HCT116 (cell line): ENCODE data around the gene TRPV4. TPM values are rescaled to one million over a fixed set of nuclear protein-coding genes. Genes with fewer than 3 reads are reported as not detected.

ENCODE experiments used
- ATAC-seq: fragments of 200-7000 bp; cut with Tn5 transposase; 2 replicates; pipeline ENCODE4 v1.9.1; 2020; ENCODE audit warnings: mild to moderate bottlenecking, moderate library complexity
- BruUV-seq: library from RNA; stranded (reverse); fragments of 400-500 nt; replicated peaks from 2 replicates; lab custom pipeline; 2021; lab: Mats Ljungman, UMichigan
- CTCF ChIA-PET: fragments of 300-600 bp; sonication (Branson Sonifier 250); formaldehyde crosslinking; loops from one replicate; lab custom pipeline; 2021; ENCODE audit warnings: antibody characterized with exemption; lab: Charles Lee
- POLR2A ChIA-PET: fragments of 300-600, 350-600 bp; sonication (Branson Sonifier 250); formaldehyde crosslinking; loops from one replicate; lab custom pipeline; 2021; ENCODE audit warnings: antibody characterized with exemption; lab: Charles Lee
- RAD21 ChIA-PET, 2 experiments: fragments of 300-600 bp; sonication (Branson Sonifier 250); formaldehyde crosslinking; loops; one replicate each; lab custom pipeline; 2023; ENCODE audit warnings: low total read pairs in 2 of 2; ENCODE audit not compliant: uncharacterized antibody in 2 of 2, unreplicated experiment in 2 of 2, low non-redundant PET in 1 of 2; lab: Charles Lee
- DNase-seq: peaks from one replicate; pipeline ENCODE4 v3.0.0-alpha.2; 2010; ENCODE audit warnings: low read depth, low spot score
- H2AFZ ChIP-seq: fragments of 200-600 bp; shearing (Covaris generic), sonication (generic); 2 replicates; pipeline ENCODE4 v1.6.1; 2017; ENCODE audit warnings: low read depth, mixed run types, mixed read lengths, antibody characterized with exemption, low read length; ENCODE audit not compliant: poor library complexity, severe bottlenecking
- H3K27ac ChIP-seq: 2 replicates; pipeline ENCODE4 v1.5.1; 2012; ENCODE audit warnings: low read depth, low read length
- H3K27me3 ChIP-seq: fragments of 200-600 bp; sonication (generic); 2 replicates; pipeline ENCODE4 v1.6.1; 2016; ENCODE audit warnings: mixed run types, low read length, mixed read lengths; ENCODE audit not compliant: insufficient read depth
- H3K36me3 ChIP-seq, 2 experiments: fragments of 200-500 bp in 1 of 2; fragments of 200-600 bp in 1 of 2; sonication (Bioruptor generic) in 1 of 2; sonication (generic) in 1 of 2; 2 replicates each; pipeline versions ENCODE4 v1.5.1 to v1.6.1; 2014 to 2016; ENCODE audit warnings: low read length in 2 of 2, inconsistent platforms in 1 of 2, mixed read lengths in 1 of 2, mixed run types in 1 of 2; ENCODE audit not compliant: insufficient read depth in 2 of 2, control insufficient read depth in 1 of 2
- H3K4me1 ChIP-seq, 2 experiments: fragments of 200-600 bp in 1 of 2; sonication (generic) in 1 of 2; 2 replicates each; pipeline versions ENCODE4 v1.5.1 to v1.6.1; 2012 to 2017; ENCODE audit warnings: low read length in 2 of 2, inconsistent platforms in 1 of 2, mild to moderate bottlenecking in 1 of 2, mixed read lengths in 1 of 2, mixed run types in 1 of 2, moderate library complexity in 1 of 2; ENCODE audit not compliant: insufficient read depth in 2 of 2, control insufficient read depth in 1 of 2
- H3K4me2 ChIP-seq: fragments of 200-600 bp; sonication (generic); 2 replicates; pipeline ENCODE4 v1.6.1; 2017; ENCODE audit warnings: mixed run types, low read length, mixed read lengths
- H3K4me3 ChIP-seq, 2 experiments: fragments of 200-600 bp in 1 of 2; sonication (generic) in 1 of 2; replicated peaks in 1 of 2; 2 replicates each; pipeline ENCODE4 v1.5.1; 2011 to 2016; ENCODE audit warnings: low read length in 2 of 2, control low read depth in 1 of 2, low read depth in 1 of 2, mild to moderate bottlenecking in 1 of 2, mixed read lengths in 1 of 2, mixed run types in 1 of 2
- H3K79me2 ChIP-seq: fragments of 200-600 bp; sonication (generic); 2 replicates; pipeline ENCODE4 v1.6.1; 2017; ENCODE audit warnings: mild to moderate bottlenecking, mixed run types, low read length, moderate library complexity, mixed read lengths; ENCODE audit not compliant: insufficient read depth
- H3K9ac ChIP-seq: fragments of 200-600 bp; sonication (generic); 2 replicates; pipeline ENCODE4 v1.6.1; 2016; ENCODE audit warnings: low read length, mixed read lengths
- H3K9me2 ChIP-seq: fragments of 200-600 bp; sonication (generic), shearing (Covaris generic); 2 replicates; pipeline ENCODE4 v1.6.1; 2017; ENCODE audit warnings: mixed run types, mild to moderate bottlenecking, moderate library complexity; ENCODE audit not compliant: insufficient read depth
- H3K9me3 ChIP-seq, 2 experiments: fragments of 200-500 bp in 1 of 2; fragments of 200-600 bp in 1 of 2; sonication (Bioruptor generic) in 1 of 2; sonication (generic) in 1 of 2; 2 replicates each; pipeline ENCODE4 v1.6.1; 2014 to 2017; ENCODE audit warnings: low read length in 2 of 2, mixed read lengths in 2 of 2, inconsistent platforms in 1 of 2, low read depth in 1 of 2, mild to moderate bottlenecking in 1 of 2, mixed run types in 1 of 2, moderate library complexity in 1 of 2; ENCODE audit not compliant: control insufficient read depth in 1 of 2, insufficient read depth in 1 of 2
- H4K20me1 ChIP-seq: fragments of 200-600 bp; sonication (generic), shearing (Covaris generic); 2 replicates; pipeline ENCODE4 v1.6.1; 2017; ENCODE audit warnings: mixed run types, mild to moderate bottlenecking, moderate library complexity; ENCODE audit not compliant: insufficient read depth
- CBX3 ChIP-seq: IDR thresholded peaks from 2 replicates; pipeline ENCODE4 v1.6.1; 2012; ENCODE audit warnings: low read depth
- CEBPB ChIP-seq: IDR thresholded peaks from 2 replicates; pipeline ENCODE4 v1.6.1; 2012; ENCODE audit warnings: low read depth
- EGR1 ChIP-seq: IDR thresholded peaks from 2 replicates; pipeline ENCODE4 v1.6.1; 2012; ENCODE audit warnings: low read depth
- ELF1 ChIP-seq: IDR thresholded peaks from 2 replicates; pipeline ENCODE4 v1.6.1; 2012; ENCODE audit warnings: low read depth, borderline replicate concordance
- EZH2 ChIP-seq: fragments of 200-600 bp; sonication (generic); IDR thresholded peaks from 2 replicates; pipeline ENCODE4 v1.6.1; 2017; ENCODE audit warnings: antibody characterized with exemption, mixed run types
- FOSL1 ChIP-seq: IDR thresholded peaks from 2 replicates; pipeline ENCODE4 v1.6.1; 2012; ENCODE audit warnings: low read depth
- JUND ChIP-seq: IDR thresholded peaks from 2 replicates; pipeline ENCODE4 v1.6.1; 2012
- POLR2A ChIP-seq: IDR thresholded peaks from 2 replicates; pipeline ENCODE4 v1.7.0; 2011; ENCODE audit warnings: borderline replicate concordance; ENCODE audit not compliant: insufficient read depth, insufficient read length; ENCODE audit errors: extremely low read depth
- POLR2AphosphoS5 ChIP-seq: IDR thresholded peaks from 2 replicates; pipeline ENCODE4 v1.6.1; 2011; ENCODE audit warnings: mild to moderate bottlenecking, low read depth, low read length, moderate library complexity
- RAD21 ChIP-seq: IDR thresholded peaks from 2 replicates; pipeline ENCODE4 v1.6.1; 2012; ENCODE audit warnings: low read depth, mild to moderate bottlenecking
- SP1 ChIP-seq: IDR thresholded peaks from 2 replicates; pipeline ENCODE4 v1.6.1; 2012; ENCODE audit warnings: low read depth
- TCF7L2 ChIP-seq: IDR thresholded peaks from 2 replicates; pipeline ENCODE4 v1.7.0; 2011; ENCODE audit warnings: borderline replicate concordance, inconsistent platforms; ENCODE audit not compliant: insufficient read depth, insufficient read length; ENCODE audit errors: extremely low read depth
- YY1 ChIP-seq: IDR thresholded peaks from 2 replicates; pipeline ENCODE4 v1.6.1; 2011; ENCODE audit warnings: low read length, low read depth, moderate library complexity, mild to moderate bottlenecking; ENCODE audit not compliant: insufficient replicate concordance; ENCODE audit errors: extremely low read depth
- ZNF274 ChIP-seq: fragments of 200-500 bp; sonication (Bioruptor generic); IDR thresholded peaks from 2 replicates; pipeline ENCODE4 v1.6.1; 2014; ENCODE audit warnings: mild to moderate bottlenecking, low read depth, low read length, inconsistent platforms
- intact Hi-C: fragments of 100-400 bp; cut with micrococcal nuclease; formaldehyde crosslinking; loops from 2 replicates; pipeline ENCODE4 v1.10.0; 2022
- total RNA-seq: library from RNA; stranded (reverse); gene quantifications from one replicate; pipeline ENCODE4 v1.2.1, GENCODE V29; 2021; ENCODE audit not compliant: unreplicated experiment
- TF ChIP-seq, protein P1 (sequence below): IDR thresholded peaks from 2 replicates; pipeline ENCODE4 v1.6.1; 2012
- TF ChIP-seq, protein P2 (sequence below), 3 experiments: fragments of 200-600 bp in 1 of 3; sonication (generic) in 1 of 3; IDR thresholded peaks in 2 of 3; conservative IDR thresholded peaks in 1 of 3; 2 replicates each; pipeline ENCODE4 v1.5.1; 2012 to 2017; ENCODE audit warnings: low read depth in 2 of 3, low read length in 2 of 3, antibody characterized with exemption in 1 of 3, borderline replicate concordance in 1 of 3, control low read depth in 1 of 3, mild to moderate bottlenecking in 1 of 3, mixed read lengths in 1 of 3, mixed run types in 1 of 3, moderate library complexity in 1 of 3; ENCODE audit not compliant: insufficient read depth in 1 of 3
- TF ChIP-seq, protein P3 (sequence below): IDR thresholded peaks from 2 replicates; pipeline ENCODE4 v1.6.1; 2012; ENCODE audit warnings: low read depth
- TF ChIP-seq, protein P4 (sequence below): IDR thresholded peaks from 2 replicates; pipeline ENCODE4 v1.6.1; 2012
- TF ChIP-seq, protein P5 (sequence below): IDR thresholded peaks from 2 replicates; pipeline ENCODE4 v1.6.1; 2011; ENCODE audit warnings: mild to moderate bottlenecking, low read length, moderate library complexity; ENCODE audit not compliant: insufficient replicate concordance; ENCODE audit errors: extremely low read depth

TRPV4 gene
- total RNA-seq, 1 experiment from 2014 or later, result 0.54 TPM

DNA sequence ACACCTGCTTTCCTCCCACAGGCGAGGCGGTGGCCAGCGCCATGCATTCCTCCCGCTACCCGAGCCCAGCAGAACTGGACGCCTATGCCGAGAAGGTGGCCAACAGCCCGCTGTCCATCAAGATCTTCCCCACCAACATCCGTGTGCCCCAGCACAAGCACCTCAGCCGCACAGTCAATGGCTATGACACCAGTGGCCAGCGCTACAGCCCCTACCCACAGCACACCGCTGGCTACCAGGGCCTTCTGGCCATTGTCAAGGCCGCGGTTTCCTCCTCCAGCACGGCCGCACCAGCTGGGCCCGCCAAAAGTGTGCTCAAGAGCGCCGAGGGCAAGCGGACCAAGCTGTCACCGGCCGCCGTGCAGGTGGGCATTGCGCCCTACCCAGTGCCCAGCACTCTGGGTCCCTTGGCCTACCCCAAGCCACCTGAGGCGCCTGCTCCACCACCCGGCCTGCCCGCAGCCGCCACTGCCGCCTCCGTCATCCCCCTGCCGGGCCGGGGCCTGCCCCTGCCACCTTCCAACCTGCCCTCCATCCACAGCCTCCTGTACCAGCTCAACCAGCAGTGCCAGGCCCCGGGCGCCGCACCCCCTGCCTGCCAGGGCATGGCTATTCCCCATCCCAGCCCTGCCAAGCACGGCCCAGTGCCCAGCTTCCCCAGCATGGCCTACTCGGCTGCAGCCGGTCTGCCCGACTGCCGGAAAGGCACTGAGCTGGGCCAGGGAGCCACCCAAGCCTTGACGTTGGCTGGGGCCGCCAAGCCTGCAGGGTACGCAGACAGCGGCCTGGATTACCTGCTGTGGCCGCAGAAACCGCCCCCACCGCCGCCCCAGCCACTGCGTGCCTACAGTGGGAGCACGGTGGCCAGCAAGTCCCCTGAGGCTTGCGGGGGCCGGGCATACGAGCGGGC is 65.0 kb downstream of the TRPV4 start:
- ChIA-PET POLR2A (no interaction called here), RAD21 (no interaction called here), CTCF (no interaction called here)
- DNase-seq (no peak), ATAC-seq (no peak)
- intact Hi-C loops, result no loop called here
- Histone ChIP-seq H3K79me2 (peaks cover 8% of the 10 kb centered on the region; the same call in 1 of the 2 replicates), H4K20me1 (no peaks in the 10 kb centered on the region), H3K36me3 (no peaks in the 10 kb centered on the region), H3K9me2 (no peaks in the 10 kb centered on the region), H3K4me2 (no peak overlapping the region), H3K4me3 (no peak overlapping the region), H2AFZ (no peak overlapping the region), H3K27me3 (no peaks in the 10 kb centered on the region), H3K4me1 (peaks cover 0 to 19% of the 10 kb centered on the region in 2 experiments; a peak in 2 of 4 replicates), H3K9ac (no peak overlapping the region), H3K9me3 (no peaks in the 10 kb centered on the region; a peak in 1 of 4 replicates), H3K27ac (no peak overlapping the region)
- TF ChIP-seq CBX3, result no peak
- TF ChIP-seq EGR1, result no peak
- no peak for TF ChIP-seq EZH2
- TF ChIP-seq CEBPB, result no peak
- TF ChIP-seq JUND, result no peak
- TF ChIP-seq, protein P1, sequence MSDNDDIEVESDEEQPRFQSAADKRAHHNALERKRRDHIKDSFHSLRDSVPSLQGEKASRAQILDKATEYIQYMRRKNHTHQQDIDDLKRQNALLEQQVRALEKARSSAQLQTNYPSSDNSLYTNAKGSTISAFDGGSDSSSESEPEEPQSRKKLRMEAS, result no peak
- TF ChIP-seq, protein P2, sequence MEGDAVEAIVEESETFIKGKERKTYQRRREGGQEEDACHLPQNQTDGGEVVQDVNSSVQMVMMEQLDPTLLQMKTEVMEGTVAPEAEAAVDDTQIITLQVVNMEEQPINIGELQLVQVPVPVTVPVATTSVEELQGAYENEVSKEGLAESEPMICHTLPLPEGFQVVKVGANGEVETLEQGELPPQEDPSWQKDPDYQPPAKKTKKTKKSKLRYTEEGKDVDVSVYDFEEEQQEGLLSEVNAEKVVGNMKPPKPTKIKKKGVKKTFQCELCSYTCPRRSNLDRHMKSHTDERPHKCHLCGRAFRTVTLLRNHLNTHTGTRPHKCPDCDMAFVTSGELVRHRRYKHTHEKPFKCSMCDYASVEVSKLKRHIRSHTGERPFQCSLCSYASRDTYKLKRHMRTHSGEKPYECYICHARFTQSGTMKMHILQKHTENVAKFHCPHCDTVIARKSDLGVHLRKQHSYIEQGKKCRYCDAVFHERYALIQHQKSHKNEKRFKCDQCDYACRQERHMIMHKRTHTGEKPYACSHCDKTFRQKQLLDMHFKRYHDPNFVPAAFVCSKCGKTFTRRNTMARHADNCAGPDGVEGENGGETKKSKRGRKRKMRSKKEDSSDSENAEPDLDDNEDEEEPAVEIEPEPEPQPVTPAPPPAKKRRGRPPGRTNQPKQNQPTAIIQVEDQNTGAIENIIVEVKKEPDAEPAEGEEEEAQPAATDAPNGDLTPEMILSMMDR (IDR thresholded peaks at IDR 0.05 in 2 of 3, conservative IDR thresholded peaks at IDR 0.05 in 1 of 3; ENCODE audit: borderline replicate concordance in 1 of 3, insufficient read depth in 1 of 3, low read depth in 2 of 3, low read length in 2 of 3), result no peak
- no peak for TF ChIP-seq SP1
- TF ChIP-seq RAD21, result no peak
- TF ChIP-seq YY1, result no peak
- TF ChIP-seq TCF7L2, result no peak
- TF ChIP-seq ELF1, result no peak
- TF ChIP-seq POLR2AphosphoS5, result no peak
- TF ChIP-seq FOSL1, result no peak
- TF ChIP-seq ZNF274, result no peak
- TF ChIP-seq, protein P3, sequence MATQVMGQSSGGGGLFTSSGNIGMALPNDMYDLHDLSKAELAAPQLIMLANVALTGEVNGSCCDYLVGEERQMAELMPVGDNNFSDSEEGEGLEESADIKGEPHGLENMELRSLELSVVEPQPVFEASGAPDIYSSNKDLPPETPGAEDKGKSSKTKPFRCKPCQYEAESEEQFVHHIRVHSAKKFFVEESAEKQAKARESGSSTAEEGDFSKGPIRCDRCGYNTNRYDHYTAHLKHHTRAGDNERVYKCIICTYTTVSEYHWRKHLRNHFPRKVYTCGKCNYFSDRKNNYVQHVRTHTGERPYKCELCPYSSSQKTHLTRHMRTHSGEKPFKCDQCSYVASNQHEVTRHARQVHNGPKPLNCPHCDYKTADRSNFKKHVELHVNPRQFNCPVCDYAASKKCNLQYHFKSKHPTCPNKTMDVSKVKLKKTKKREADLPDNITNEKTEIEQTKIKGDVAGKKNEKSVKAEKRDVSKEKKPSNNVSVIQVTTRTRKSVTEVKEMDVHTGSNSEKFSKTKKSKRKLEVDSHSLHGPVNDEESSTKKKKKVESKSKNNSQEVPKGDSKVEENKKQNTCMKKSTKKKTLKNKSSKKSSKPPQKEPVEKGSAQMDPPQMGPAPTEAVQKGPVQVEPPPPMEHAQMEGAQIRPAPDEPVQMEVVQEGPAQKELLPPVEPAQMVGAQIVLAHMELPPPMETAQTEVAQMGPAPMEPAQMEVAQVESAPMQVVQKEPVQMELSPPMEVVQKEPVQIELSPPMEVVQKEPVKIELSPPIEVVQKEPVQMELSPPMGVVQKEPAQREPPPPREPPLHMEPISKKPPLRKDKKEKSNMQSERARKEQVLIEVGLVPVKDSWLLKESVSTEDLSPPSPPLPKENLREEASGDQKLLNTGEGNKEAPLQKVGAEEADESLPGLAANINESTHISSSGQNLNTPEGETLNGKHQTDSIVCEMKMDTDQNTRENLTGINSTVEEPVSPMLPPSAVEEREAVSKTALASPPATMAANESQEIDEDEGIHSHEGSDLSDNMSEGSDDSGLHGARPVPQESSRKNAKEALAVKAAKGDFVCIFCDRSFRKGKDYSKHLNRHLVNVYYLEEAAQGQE, result no peak
- TF ChIP-seq, protein P4, sequence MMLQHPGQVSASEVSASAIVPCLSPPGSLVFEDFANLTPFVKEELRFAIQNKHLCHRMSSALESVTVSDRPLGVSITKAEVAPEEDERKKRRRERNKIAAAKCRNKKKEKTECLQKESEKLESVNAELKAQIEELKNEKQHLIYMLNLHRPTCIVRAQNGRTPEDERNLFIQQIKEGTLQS, result no peak
- no peak for TF ChIP-seq POLR2A
- TF ChIP-seq, protein P5, sequence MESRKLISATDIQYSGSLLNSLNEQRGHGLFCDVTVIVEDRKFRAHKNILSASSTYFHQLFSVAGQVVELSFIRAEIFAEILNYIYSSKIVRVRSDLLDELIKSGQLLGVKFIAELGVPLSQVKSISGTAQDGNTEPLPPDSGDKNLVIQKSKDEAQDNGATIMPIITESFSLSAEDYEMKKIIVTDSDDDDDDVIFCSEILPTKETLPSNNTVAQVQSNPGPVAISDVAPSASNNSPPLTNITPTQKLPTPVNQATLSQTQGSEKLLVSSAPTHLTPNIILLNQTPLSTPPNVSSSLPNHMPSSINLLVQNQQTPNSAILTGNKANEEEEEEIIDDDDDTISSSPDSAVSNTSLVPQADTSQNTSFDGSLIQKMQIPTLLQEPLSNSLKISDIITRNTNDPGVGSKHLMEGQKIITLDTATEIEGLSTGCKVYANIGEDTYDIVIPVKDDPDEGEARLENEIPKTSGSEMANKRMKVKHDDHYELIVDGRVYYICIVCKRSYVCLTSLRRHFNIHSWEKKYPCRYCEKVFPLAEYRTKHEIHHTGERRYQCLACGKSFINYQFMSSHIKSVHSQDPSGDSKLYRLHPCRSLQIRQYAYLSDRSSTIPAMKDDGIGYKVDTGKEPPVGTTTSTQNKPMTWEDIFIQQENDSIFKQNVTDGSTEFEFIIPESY, result no peak
- BruUV-seq, result no TSS peak
